H9 (cell line): Measurements from ENCODE around the gene KCNK10. TPM values are rescaled to one million over a fixed set of nuclear protein-coding genes. Genes with fewer than 3 reads are reported as not detected.

Experiments used
- DNase-seq: peaks from one replicate; pipeline ENCODE4 v3.0.0-alpha.2; 2017
- H2AFZ ChIP-seq: one replicate; pipeline ENCODE4 v1.6.1; 2013; ENCODE audit warnings: mild to moderate bottlenecking, low read length, control low read depth, moderate library complexity
- H2AK5ac ChIP-seq: 2 replicates; pipeline ENCODE4 v1.6.1; 2013; ENCODE audit warnings: low read length, control low read depth, mixed read lengths; ENCODE audit not compliant: insufficient read length
- H2BK120ac ChIP-seq: one replicate; pipeline ENCODE4 v1.6.1; 2013; ENCODE audit warnings: low read depth, mild to moderate bottlenecking, low read length, control low read depth, inconsistent platforms; ENCODE audit not compliant: poor library complexity, severe bottlenecking
- H2BK12ac ChIP-seq: 2 replicates; pipeline ENCODE4 v1.6.1; 2013; ENCODE audit warnings: low read length, control low read depth, mixed read lengths, low read depth; ENCODE audit not compliant: insufficient read length
- H2BK15ac ChIP-seq: 2 replicates; pipeline ENCODE4 v1.6.1; 2013; ENCODE audit warnings: low read depth, low read length, control low read depth
- H2BK20ac ChIP-seq: one replicate; pipeline ENCODE4 v1.6.1; 2013; ENCODE audit warnings: low read depth, mild to moderate bottlenecking, low read length, control low read depth, inconsistent platforms; ENCODE audit not compliant: poor library complexity, severe bottlenecking
- H2BK5ac ChIP-seq: 2 replicates; pipeline ENCODE4 v1.6.1; 2013; ENCODE audit warnings: low read length, control low read depth, mixed read lengths; ENCODE audit not compliant: insufficient read length
- H3K14ac ChIP-seq: 2 replicates; pipeline ENCODE4 v1.6.1; 2013; ENCODE audit warnings: low read length, control low read depth; ENCODE audit not compliant: insufficient read depth
- H3K18ac ChIP-seq: 2 replicates; pipeline ENCODE4 v1.6.1; 2013; ENCODE audit warnings: low read depth, mild to moderate bottlenecking, mixed read lengths, low read length, control low read depth; ENCODE audit not compliant: insufficient read length
- H3K23ac ChIP-seq: 2 replicates; pipeline ENCODE4 v1.6.1; 2013; ENCODE audit warnings: low read length, control low read depth, mixed read lengths, low read depth; ENCODE audit not compliant: insufficient read length
- H3K23me2 ChIP-seq: 2 replicates; pipeline ENCODE4 v1.6.1; 2013; ENCODE audit warnings: low read depth, mild to moderate bottlenecking, mixed read lengths, low read length, control low read depth; ENCODE audit not compliant: insufficient read length, poor library complexity, severe bottlenecking
- H3K27ac ChIP-seq: 2 replicates; pipeline ENCODE4 v1.5.1; 2013; ENCODE audit warnings: low read length, control low read depth, mixed read lengths, low read depth; ENCODE audit not compliant: insufficient read length
- H3K27me3 ChIP-seq: 2 replicates; pipeline ENCODE4 v1.6.1; 2013; ENCODE audit warnings: low read length, control low read depth, inconsistent platforms; ENCODE audit not compliant: insufficient read depth
- H3K4ac ChIP-seq: 2 replicates; pipeline ENCODE4 v1.6.1; 2013; ENCODE audit warnings: low read depth, mild to moderate bottlenecking, control low read depth, inconsistent platforms, low read length, moderate library complexity
- H3K4me1 ChIP-seq: 2 replicates; pipeline ENCODE4 v1.6.1; 2013; ENCODE audit warnings: low read length, control low read depth, inconsistent platforms; ENCODE audit not compliant: insufficient read depth
- H3K4me2 ChIP-seq: 2 replicates; pipeline ENCODE4 v1.6.1; 2013; ENCODE audit warnings: low read length, control low read depth, mixed read lengths; ENCODE audit not compliant: insufficient read length, insufficient read depth
- H3K56ac ChIP-seq: 2 replicates; pipeline ENCODE4 v1.6.1; 2013; ENCODE audit warnings: low read depth, mild to moderate bottlenecking, mixed read lengths, low read length, control low read depth; ENCODE audit not compliant: insufficient read length
- H3K79me1 ChIP-seq: 2 replicates; pipeline ENCODE4 v1.6.1; 2013; ENCODE audit warnings: low read depth, mild to moderate bottlenecking, moderate library complexity, low read length, control low read depth, inconsistent platforms; ENCODE audit not compliant: insufficient read depth, poor library complexity, severe bottlenecking
- H3K79me2 ChIP-seq: 2 replicates; pipeline ENCODE4 v1.6.1; 2013; ENCODE audit warnings: low read length, control low read depth, inconsistent platforms; ENCODE audit not compliant: insufficient read depth
- H3K9ac ChIP-seq: 2 replicates; pipeline ENCODE4 v1.6.1; 2013; ENCODE audit warnings: low read length, control low read depth, mixed read lengths; ENCODE audit not compliant: insufficient read length; ENCODE audit errors: extremely low read depth
- H3K9me3 ChIP-seq: one replicate; pipeline ENCODE4 v1.6.1; 2013; ENCODE audit warnings: low read depth, low read length, inconsistent platforms; ENCODE audit not compliant: control insufficient read depth
- H3T11ph ChIP-seq: one replicate; pipeline ENCODE4 v1.6.1; 2013; ENCODE audit warnings: mild to moderate bottlenecking, low read length, control low read depth, inconsistent platforms
- H4K20me1 ChIP-seq: one replicate; pipeline ENCODE4 v1.6.1; 2013; ENCODE audit not compliant: control insufficient read depth, insufficient read length, insufficient read depth
- H4K5ac ChIP-seq: 2 replicates; pipeline ENCODE4 v1.6.1; 2013; ENCODE audit warnings: low read depth, mild to moderate bottlenecking, mixed read lengths, low read length, control low read depth; ENCODE audit not compliant: insufficient read length
- H4K8ac ChIP-seq: replicated peaks from 2 replicates; pipeline ENCODE4 v1.6.1; 2013; ENCODE audit warnings: low read length, control low read depth, mixed read lengths, low read depth; ENCODE audit not compliant: insufficient read length
- H4K91ac ChIP-seq: 2 replicates; pipeline ENCODE4 v1.6.1; 2013; ENCODE audit warnings: low read depth, mild to moderate bottlenecking, moderate library complexity, mixed read lengths, low read length, control low read depth; ENCODE audit not compliant: insufficient read length
- H3K27ac Mint-ChIP-seq, 3 experiments: 2 replicates in 2 of 3; 3 replicates in 1 of 3; pipeline ENCODE4 v1.8.0; 2020 to 2021; ENCODE audit warnings: mixed read lengths in 3 of 3, mild to moderate bottlenecking in 1 of 3, moderate library complexity in 1 of 3
- H3K27me3 Mint-ChIP-seq: 2 replicates; pipeline ENCODE4 v1.8.0; 2021; ENCODE audit warnings: low read depth, mild to moderate bottlenecking, moderate library complexity, mixed read lengths
- H3K36me3 Mint-ChIP-seq, 3 experiments: 2 replicates in 2 of 3; 3 replicates in 1 of 3; pipeline ENCODE4 v1.8.0; 2020 to 2021; ENCODE audit warnings: low read depth in 3 of 3, mixed read lengths in 3 of 3; ENCODE audit not compliant: insufficient read depth in 1 of 3
- H3K4me1 Mint-ChIP-seq, 2 experiments: 2 replicates each; pipeline ENCODE4 v1.8.0; 2020; ENCODE audit warnings: mixed read lengths in 2 of 2
- H3K4me3 Mint-ChIP-seq, 2 experiments: 2 replicates in 1 of 2; 3 replicates in 1 of 2; pipeline ENCODE4 v1.8.0; 2020 to 2021; ENCODE audit warnings: mild to moderate bottlenecking in 2 of 2, mixed read lengths in 2 of 2, moderate library complexity in 1 of 2
- H3K9me3 Mint-ChIP-seq, 2 experiments: 2 replicates in 1 of 2; 3 replicates in 1 of 2; pipeline ENCODE4 v1.8.0; 2020; ENCODE audit warnings: mild to moderate bottlenecking in 2 of 2, mixed read lengths in 2 of 2, moderate library complexity in 1 of 2
- CTCF ChIP-seq: fragments of 200-600 bp; sonication (generic); conservative IDR thresholded peaks from 3 replicates; pipeline ENCODE4 v1.8.0; 2021; ENCODE audit warnings: antibody characterized with exemption, mild to moderate bottlenecking
- WGBS: extraction: QIAGEN DNeasy Blood & Tissue Kit; methylation state at CpG from one replicate; pipeline ENCODE4 v1.1.7; 2013; ENCODE audit warnings: missing lambda C conversion rate, low lambda C conversion rate, mixed read lengths; ENCODE audit not compliant: insufficient read length; ENCODE audit errors: extremely low coverage; 5-methylcytosine and 5-hydroxymethylcytosine counted together
- total RNA-seq: library from RNA; stranded (reverse); gene quantifications from 2 replicates; pipeline ENCODE4 v1.2.1, GENCODE V29; 2021

KCNK10 gene
- total RNA-seq, 1 experiment from 2014 or later = 0.33 TPM

- Histone ChIP-seq H3K18ac (no peak overlapping the region), H4K91ac (no peak overlapping the region), H3K9me3 (no peaks in the 10 kb centered on the region), H2BK15ac (no peak overlapping the region), H3K4ac (no peak overlapping the region), H3K4me2 (peak overlapping the region; percentile 63), H3K56ac (no peak overlapping the region), H2AK5ac (no peak overlapping the region), H2BK5ac (no peak overlapping the region), H3K27ac (no peak overlapping the region), H3T11ph (no peak overlapping the region), H4K8ac (no peak overlapping the region), H3K9ac (no peak overlapping the region), H3K23me2 (peaks cover 16% of the 10 kb centered on the region), H4K5ac (no peak overlapping the region), H3K14ac (peak overlapping the region; percentile 54), H3K27me3 (peaks cover 52% of the 10 kb centered on the region), H3K79me1 (no peaks in the 10 kb centered on the region), H4K20me1 (no peaks in the 10 kb centered on the region), H3K23ac (no peak overlapping the region), H2BK20ac (no peak overlapping the region), H3K79me2 (no peaks in the 10 kb centered on the region), H3K4me1 (no peaks in the 10 kb centered on the region; the same call in 1 of the 2 replicates), H2BK12ac (no peak overlapping the region), H2AFZ (no peak overlapping the region), H2BK120ac (no peak overlapping the region)
- peaks cover 10 to 15% of the 10 kb centered on the region in 2 experiments for H3K4me1 Mint-ChIP-seq
- H3K9me3 Mint-ChIP-seq = peaks cover 10 to 11% of the 10 kb centered on the region in 2 experiments; a peak in 4 of 5 replicates
- TF ChIP-seq CTCF = no peak
- H3K27me3 Mint-ChIP-seq = peaks cover 52% of the 10 kb centered on the region
- peak overlapping the region; percentile 74 to 94 for H3K4me3 Mint-ChIP-seq
- WGBS = no CpG with 5 or more reads among the region's 69 CpGs
- 0 out of 7 replicates have a peak, but pooled peaks cover 0 to 4% (median 0%) of the 10 kb centered on the region in 3 experiments for H3K36me3 Mint-ChIP-seq
- H3K27ac Mint-ChIP-seq = no peak overlapping the region
- peak; percentile 64 for DNase-seq
These were observed 592 bp upstream of the KCNK10 start for GRCh38 chr14:88323523-88324199.
